GM19463 (cell line): ENCODE measurements around the gene ENTPD2.
"Not testable (repeated sequence)": the region's sequence is repeated elsewhere in the genome, so short reads cannot be mapped to it uniquely, and the experiment has no call there.

ENCODE experiments used
- ATAC-seq: cut with Tn5 transposase; IDR thresholded peaks from one replicate; pipeline ENCODE4 v1.9.1; 2021; ENCODE audit warnings: mild to moderate bottlenecking, moderate library complexity; ENCODE audit not compliant: unreplicated experiment

Gene ENTPD2

GRCh38 chr9:137048655-137049543 lies 5.0 kb downstream of the ENTPD2 start:
- no peak for ATAC-seq

GRCh38 chr9:137046088-137046787 lies 7.6 kb downstream of the ENTPD2 start, which contains the start of gene NPDC1:
Gene NPDC1, minus strand, starts transcription at chr9:137046177. Its CDS starts 188 bp downstream, at chr9:137045989.
- ATAC-seq = peak; percentile 41

DNA sequence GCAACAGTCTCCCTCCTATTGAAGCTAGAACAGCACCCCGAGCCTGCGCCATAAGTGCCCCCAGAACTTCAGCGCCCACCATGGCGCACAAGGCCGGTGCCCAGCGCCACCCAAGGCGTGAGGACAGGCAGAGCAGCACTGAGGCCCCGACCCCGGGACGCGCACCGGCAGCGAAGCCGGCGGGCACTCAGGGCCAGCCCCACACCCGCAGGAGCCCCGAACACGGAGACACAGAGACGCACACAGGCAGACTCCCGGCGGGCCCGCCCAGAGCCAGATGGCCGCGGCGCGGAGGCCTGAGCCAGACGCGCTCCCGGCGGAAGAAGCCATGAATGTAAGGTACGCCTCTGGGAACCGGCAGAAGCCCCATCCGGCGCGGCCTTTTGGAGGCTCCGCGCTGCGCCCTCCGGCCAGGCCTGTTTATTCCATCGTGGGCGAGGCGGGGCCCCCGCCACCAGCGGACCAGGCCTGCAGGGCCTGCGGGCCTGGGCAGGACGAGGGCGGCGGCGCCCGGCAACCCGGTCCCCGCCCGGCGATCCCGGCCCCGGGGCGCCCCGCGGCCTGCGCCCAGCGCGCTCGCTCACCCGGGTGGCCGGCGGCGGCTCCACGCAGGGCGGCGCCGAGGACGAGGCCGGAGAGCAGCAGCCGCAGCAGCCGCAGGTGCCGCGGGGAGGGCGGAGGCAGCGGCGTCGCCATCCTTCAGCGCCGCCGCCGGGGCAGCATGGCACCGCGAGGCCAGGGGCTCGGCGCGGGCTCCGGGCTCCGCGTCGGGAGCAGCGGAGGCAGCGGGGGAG lies 8.4 kb downstream of the ENTPD2 start:
- no peak for ATAC-seq

DNA sequence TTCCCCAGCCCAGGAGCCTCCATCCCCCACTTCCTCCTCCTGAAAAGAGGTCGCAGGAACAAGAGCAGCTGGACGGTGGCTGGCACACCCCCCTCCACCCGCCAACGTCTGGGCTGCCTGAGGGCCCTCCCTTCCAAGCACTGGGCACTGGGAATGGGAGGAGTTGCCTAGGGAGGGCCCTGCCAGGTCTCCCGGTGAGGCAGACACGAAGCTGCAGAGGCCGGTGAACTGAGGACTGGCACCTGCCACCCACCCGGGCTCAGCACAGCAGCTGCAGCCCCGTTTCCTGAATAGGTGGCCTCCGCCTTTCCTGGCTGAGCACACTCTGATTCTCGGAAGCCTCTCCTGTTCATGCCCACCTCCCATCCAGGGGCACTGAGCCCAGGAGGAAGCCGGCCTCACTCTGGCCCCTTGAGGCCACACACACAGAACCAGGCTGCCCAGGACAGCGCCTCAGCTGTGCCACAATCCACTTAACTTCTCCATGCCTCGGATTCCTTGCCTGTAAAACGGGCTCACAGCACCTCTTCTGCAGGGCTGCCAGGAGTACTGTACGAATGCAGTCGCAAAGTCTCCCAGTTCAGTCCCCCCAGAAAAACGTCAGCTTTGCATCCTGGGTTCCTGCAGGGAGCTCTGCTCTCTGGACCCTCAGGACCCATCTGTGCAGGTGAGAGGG lies 9.2 kb downstream of the ENTPD2 start:
- no peak for ATAC-seq

GRCh38 chr9:137044037-137044436 lies 9.8 kb downstream of the ENTPD2 start:
- no peak for ATAC-seq

- no peak for ATAC-seq
Measured at GRCh38 chr9:137042751-137043727, 10.8 kb downstream of the ENTPD2 start.

DNA sequence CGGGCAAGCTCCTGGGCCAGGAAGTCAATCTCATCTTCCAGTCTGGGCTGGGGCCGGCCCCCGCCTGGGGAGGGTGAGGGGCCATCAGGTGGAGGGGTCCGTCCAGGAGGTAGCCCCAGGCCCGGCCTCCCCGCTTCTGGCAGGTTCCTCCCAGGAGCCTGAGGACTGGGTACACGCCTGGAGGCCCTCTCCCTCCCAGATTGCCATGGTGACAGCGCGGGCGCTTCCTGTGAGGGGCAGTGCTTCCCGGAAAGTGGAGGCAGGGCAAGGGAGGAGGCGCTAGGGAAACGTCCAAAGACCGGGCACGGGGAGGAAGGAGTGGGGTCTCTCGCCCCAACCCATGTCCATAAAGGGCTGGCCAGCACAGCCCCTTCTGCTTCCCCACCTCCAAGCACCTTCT lies 12.7 kb downstream of the ENTPD2 start:
- no peak for ATAC-seq

GRCh38 chr9:137040568-137040967 lies 13.3 kb downstream of the ENTPD2 start:
- no peak for ATAC-seq

DNA sequence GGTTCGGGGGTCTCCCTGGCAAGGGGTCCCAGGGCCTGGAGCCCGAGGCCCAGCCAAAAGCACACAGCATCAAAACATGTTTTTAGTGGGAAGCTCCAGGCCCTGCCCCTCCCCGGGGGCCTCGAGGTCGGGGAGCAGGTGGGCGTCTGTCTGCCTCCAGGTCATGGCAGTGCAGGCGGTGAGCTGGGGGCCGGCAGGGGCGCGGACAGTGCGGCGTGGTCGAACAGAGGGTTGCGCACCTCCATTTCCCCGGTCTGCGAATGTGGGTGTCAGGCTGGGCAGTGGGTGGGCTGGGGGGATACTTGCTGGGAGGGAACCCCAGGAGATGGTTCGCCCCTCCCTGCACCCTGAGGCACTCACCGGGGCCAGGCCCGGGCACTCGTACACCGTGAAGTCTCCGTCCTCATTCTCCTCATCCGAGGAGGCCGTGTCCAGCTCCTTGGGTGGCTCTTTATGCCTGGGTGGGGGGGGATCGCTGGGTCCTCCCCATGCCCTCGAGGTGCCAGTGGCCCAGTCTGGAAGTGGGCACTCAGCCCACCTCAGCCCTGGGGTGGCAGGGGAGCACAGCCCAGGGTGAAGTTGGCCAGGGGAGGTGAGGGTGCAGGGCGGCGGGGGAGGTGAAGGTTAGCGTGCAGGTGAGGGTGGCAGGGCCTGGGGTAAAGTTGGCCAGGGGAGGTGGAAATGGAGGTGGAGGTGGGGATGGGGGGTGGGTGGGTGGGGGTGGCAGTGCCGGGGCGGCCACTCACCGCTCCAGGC lies 14.1 kb downstream of the ENTPD2 start:
- no peak for ATAC-seq

DNA sequence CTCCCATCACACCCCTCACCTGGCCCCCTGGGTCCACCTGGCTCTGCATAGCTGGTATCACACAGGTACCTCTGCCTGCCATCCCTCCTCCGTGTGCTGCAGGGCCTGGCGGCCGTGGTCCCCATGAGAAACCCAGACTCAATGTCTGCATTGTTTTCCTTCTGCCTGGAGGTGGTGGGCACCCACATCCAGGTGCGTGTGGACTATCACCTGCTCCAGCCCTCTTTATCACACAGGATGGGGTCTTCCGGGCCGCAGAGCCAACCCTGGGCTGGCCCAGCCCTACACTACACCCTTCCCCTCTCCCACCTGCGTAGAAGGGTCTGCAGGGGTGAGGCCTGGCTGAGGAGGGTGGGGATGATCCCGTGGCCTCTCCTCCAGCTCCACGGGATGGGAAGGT lies 14.9 kb downstream of the ENTPD2 start:
- ATAC-seq = no peak

GRCh38 chr9:137037483-137037882 lies 16.4 kb downstream of the ENTPD2 start:
- ATAC-seq = no peak

DNA sequence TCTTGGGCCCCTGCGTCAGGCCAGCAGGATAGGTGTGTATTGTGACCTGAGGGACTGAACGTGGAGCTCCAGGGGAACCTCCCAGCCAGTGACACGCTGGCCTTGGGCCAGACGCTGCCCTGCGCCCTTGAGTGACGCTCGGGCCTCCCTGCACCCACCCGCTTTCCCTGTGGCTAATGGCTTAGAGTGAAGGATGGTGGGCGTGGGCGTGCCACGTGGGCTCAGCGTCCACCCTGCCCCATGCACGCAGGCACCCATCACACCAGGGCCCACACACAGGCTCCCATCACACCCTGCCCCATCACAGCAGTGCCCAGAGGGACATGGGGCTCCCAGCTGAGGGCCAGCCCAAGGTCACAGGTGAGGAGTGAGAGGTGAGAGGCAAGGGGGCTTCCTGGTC lies 16.8 kb downstream of the ENTPD2 start:
- ATAC-seq = no peak

DNA sequence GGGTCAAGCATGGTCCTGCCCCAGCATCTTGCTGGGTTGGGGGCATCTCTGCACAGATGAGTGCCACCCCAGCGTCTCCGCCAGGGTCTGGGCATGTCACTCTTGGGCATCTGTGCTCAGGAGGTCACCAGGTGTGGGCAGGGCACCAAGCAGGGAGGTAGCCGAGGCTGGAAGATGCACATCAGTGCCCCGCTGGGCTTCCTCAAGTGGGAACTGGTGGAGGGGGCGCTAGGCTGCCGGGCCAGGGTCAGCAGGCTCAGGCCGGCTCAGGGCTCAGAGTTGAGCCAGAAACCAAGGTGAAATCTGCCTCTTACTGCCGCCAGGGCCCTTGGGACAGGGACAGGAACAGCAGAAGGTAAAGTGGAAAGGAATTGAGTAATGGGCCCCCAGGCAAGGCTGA lies 17.9 kb downstream of the ENTPD2 start:
- ATAC-seq = no peak

- ATAC-seq = no peak
Measured at GRCh38 chr9:137035507-137035834, 18.4 kb downstream of the ENTPD2 start.

DNA sequence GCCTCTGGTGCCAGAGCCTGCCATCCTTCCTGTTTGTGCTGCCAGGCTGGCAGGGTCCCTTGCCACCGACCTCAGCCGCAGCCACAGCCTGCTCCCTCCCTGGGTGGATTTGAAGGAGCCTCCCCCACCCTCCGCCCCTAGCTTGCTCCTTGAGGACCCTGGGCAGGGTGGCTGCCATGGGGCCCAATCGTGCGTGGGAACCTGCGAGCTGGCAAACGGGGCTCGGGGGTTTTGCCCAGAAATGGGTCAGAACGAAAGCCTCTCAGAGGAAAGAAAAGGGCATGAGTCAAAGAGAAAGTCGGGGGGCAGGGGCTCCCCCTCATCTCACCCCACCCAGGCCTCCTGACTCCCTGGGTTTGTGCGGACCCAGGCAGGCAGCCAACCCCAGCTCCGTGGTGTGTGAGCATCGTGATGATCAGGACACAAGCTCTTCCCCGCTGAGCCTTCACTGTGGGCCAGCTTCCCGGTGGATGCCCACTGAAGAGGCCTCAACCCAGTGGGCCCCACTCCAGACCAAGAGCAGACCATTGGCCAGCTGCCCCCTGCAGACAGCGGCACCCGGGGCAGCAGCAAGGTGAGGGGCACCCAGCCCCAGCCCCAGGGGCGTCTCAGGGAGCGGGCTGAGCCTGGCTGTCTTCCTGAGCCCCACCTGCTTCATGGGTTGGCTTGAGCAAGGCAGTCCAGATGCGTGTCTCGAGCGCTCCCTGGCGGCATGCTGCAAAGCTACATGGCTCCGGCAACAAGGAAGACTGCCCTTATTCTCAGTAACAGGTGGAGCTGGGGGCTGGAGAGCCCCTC lies 19.0 kb downstream of the ENTPD2 start:
- peak; percentile 55 for ATAC-seq

GRCh38 chr9:137034039-137034708 lies 19.7 kb downstream of the ENTPD2 start:
- ATAC-seq = peak; percentile 8

GRCh38 chr9:137033481-137033880 lies 20.4 kb downstream of the ENTPD2 start:
- not testable (repeated sequence) for ATAC-seq

- ATAC-seq = no peak
Measured at GRCh38 chr9:137032858-137033257, 21.0 kb downstream of the ENTPD2 start.
